Measurements from ENCODE around the gene HOXA5.

Gene HOXA5

DNA sequence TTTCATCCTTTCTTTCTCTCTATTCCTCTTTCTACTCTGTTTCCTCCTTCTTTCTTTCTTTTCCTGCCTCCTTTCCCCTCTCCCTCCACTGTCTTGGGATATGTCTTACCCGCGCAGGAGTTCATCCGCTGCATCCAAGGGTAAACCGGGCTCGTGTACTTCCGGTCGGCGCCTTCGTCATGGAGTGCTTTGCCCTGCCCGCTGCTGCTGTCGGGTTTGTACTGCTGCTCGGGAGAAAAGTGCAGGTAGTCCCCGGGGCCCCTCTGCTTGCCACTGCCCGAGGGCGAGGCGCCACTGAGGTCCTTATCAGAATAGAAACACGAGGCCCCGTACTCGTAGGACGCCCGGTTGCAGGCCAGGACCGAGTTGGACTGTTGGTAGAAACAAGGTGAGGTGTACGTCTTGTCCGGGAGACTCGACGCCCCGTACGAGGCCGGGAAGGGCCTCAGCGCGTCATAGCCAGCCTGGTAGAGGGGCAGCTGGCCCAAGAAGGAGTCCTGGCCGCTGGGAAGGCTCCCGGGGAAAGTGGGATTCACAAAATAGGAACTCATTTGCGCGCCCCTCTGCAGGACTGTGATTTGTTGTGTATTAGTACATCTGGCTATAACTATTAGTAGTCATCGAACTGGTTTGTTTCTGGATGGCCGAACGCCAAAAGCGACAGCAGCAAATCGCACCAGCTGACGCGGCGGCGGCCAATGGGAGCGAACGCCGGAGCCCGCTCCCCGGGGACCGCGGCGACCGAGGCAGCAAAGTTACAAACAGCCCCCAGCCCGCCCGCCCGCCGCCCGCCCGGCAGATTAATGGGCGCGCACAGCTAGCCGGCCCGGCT is 3.9 kb upstream of the HOXA5 start, which contains the start of gene HOXA6:
TSS of gene HOXA6 (minus strand) at position 576 of the 832 bp plus-strand sequence. CDS start at position 551, 25 bp downstream.
- no peak for DNase-seq

DNA sequence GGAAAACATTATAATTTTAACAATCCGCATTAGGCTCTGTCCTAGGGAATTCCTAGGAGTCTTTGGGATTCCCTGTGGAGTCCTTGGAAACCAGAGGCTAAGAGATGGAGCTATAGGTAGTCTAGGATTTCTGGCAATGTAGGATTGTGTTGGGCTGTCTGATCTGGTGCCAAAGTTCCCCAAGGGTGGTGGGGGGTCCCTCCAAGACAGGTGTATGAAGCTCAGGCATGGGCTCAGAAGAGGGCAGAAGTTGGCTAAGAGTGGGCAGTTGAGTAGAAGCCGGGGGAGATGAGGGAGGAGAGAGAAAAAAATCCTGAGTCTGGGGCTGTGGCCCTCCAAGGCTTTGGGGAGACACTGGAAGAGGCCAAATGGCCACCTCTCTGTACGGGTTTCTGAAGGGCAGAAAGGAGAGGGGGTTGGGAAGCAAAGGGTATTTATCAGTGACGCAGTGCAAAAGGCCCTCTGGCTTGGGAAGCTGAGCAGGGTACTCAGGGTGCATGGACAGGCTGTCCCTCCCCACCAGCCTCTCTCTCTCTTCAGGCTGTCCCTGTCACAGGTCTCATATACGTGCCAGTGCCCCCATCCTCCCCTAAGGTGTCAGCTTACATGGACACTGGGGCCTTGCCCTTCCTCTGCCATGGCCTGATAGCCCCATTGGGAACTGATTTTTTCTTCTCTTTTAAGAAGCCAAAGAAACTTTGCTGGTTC is 3.2 kb upstream of the HOXA5 start:
- no peak for DNase-seq

DNA sequence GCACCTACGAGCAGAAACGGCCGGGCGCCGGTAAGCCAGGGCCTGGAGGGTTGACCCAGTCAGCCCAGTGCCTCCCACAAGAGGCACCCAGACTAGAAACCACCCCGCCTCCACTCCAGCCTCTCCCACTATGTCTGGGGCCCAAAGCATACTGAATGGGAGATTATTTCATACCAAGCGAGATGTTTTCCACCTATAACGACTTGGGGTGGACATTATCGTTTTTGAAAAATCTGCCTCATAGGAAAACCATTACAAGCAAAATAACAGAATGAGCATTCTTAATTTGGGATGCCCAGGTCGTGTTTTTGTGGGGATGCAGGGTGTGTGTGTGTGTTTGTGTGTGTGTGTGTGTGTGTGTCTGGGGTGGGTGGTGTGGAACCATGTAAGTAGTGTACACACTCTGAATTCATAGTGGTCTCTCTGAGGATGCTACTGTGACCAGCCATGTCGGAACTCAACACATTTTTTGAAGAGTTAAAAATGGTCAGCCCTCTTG is 2.5 kb upstream of the HOXA5 start:
- DNase-seq = no peak

DNA sequence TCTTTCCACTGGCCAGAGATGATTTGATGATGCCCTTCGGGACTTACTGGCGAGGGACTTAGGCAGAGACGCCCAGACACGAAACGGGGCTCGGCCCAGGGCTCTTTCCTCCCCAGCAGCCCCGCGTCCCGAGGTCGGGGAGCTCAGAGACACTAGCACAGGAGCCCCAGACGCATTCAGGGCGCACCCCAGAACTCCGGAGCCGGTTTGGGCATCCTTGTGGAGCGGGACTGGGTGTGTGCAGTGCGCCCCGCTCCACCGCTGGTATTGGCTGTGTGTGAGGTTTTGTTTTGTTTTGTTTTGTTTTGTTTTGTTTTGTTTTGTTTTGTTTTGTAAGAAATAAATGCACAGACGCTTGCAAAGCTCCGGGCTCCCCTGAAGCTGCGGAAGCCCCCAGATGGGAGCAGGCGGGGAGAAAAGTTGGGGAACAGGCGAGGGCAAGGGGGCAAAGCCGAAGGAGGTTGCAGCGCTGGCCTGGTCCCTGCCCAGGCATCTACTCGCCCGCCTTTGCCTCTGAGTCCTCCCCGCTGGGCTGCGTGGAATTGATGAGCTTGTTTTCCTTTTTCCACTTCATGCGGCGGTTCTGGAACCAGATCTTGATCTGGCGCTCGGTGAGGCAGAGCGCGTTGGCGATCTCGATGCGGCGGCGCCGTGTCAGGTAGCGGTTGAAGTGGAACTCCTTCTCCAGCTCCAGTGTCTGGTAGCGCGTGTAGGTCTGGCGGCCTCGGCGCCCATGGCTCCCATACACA is 1.9 kb upstream of the HOXA5 start:
- DNase-seq = no peak

DNA sequence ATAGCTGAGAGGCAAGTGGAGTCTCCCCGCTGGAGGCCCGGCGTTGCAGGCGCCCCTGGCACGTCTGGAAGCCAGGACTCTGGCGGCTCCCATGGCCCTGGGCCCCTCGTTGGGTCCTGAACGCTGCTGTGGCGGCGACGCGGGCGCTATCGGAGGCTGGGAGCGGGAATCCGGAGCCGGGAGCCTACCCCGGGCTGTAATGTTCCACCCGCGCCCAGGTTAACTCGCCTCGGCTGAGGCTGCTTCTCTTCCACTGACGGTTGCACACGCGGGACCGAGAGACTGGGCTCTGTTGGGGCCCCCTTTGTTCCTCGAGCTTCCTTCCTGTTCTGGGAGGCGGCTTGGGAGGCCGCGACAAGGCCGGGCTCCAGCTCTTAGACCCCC is 1.3 kb upstream of the HOXA5 start:
- no peak for DNase-seq

DNA sequence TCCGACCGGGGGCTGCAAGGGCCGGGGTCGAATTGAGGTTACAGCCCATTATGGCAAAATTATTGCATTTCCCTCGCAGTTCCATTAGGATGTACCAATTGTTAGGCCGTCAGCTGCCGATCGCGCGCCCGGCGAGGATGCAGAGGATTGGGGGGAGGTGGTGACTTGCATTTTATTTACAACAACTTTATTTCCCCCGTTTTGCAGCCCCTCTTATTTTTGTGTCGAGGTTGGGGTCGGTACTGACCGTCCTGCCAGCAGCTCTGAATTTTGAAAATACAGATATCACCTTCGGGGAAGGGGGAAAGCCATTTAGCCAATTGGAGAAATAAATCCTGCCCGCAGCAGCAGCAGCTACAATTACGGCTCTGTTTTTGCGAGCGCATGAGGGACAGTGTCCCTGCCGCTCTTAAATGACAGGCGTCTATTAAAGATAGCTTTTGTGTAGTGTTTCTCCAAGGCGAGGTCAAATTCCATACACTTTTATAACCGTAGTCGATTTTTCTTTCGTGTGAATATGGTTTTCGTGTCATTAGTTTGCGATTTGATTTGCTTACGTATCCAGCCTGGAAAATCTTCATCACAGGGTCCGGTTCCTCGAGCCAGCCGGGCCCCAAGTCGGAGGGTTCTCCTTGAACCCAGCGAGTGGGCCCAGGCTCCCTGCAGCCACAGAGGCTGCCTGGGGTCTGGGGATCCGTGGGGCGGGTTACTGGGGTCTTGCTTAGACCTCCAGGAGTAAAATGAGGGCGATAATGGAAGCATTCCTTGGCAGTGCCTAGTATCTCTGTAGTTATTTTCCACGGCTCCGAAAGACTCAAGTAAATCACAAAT is 684 bp upstream of the HOXA5 start:
- no peak for DNase-seq

DNA sequence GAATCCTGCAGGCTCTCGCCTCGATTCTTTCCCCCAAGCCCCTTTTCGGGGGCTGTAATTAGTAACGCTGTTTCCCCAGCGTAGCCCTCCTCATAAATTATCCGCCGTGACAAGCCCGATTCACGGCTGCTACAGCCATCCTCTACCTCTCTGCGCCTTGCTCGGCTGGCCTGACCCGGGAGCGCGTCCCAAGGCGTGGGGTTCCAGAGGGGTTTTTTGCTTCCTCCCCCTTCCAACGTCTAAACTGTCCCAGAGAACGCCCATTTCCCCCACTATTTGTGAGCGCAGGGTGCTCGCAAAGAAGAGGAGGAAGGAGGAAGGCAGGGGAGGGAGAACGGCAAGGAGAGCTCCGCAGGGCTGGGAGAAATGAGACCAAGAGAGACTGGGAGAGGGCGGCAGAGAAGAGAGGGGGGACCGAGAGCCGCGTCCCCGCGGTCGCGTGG is 880 bp downstream of the HOXA5 start:
- no peak for DNase-seq

DNA sequence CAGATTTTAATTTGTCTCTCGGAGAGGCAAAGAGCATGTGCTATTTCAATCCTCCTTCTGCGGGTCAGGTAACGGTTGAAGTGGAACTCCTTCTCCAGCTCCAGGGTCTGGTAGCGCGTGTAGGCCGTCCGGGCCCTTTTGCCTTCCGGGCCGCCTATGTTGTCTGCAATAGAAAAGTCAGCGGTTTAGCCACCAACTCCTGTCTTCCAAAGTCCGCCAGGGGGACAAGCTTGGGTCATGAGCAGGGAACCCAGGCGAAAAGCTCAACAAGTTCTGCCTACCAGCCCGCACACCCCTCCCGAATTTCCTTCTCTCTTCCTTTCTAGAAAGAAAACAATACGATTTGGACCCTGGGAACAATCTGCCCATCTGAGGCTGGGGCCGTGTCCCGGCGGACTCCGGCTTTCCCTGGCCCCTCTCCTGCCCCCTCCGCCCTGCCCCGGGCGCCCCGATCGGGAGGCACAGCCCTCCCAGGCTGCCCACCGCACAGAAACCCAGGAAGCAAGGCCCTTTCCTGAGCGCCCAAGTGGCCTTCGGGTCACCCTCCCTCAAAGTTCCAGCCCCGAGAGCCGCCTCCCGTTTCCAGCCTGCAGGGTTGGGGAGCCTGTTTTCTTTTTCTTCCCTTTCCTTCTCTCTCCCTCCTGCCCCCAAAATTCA is 1.4 kb downstream of the HOXA5 start:
- DNase-seq = no peak

DNA sequence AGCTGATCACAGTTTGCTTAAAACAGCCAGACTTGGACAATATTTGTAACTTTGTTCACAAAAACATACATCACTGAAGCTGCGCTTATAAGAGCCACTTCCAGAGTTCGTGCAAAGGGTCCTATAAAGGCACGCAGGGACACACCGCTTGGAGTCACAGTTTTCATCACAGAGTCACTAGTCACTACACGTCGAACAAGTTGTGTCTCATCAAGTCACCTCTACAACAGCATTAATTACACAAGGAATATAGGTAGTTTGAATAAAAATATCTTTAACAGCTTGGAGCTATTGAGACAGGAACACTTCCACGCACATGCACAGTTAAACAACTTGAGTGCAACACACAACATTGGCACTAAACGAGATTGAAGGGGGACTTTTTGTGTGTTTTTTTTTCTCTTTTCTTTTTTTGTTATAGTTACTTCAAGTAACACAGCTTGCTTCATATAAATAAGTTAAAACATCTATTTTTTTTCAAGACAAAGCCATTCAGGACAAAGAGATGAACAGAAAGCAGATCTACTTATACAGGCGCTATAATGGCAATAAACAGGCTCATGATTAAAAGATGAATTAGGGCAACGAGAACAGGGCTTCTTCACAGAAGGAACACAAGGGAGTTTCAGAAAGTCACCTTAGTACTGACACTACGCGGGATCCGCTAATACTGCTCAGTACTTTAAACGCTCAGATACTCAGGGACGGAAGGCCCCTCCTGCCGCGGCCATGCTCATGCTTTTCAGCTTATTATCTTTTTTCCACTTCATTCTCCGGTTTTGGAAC is 2.2 kb downstream of the HOXA5 start:
- no peak for DNase-seq

DNA sequence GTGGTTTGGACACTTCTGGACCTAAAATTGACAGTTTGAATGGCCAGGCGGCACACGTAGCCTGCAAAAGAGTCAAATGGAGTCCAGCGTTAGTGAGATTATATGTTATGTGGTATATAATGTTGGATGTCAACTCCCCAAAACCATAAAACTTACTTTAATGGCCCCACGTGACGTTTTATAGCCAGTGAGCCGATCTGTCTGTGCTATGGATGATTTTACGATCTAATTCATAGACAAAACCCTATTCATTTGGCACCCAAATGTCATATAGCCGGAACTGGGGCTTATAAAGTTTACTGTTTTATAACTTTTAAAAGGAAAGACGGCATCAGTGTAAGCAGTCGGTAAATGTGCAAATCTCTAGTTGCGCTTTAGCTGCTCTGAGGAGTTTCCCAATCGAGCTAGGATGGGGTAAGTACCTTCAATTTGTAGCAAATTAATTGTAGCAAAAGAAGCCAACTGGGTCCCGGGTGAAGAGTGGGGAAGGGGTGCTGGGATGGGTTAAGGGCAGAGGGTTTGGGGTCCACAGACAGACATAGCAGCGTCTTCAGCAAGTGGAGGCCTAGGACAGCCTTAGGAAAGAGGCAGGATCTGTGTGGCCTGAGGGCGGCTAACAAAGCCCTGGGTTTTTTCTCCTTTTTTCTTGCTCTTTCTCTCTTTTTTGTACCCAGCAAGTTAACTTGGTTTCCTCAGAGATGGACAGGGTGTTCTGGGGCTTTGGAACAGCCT is 3.2 kb downstream of the HOXA5 start:
- no peak for DNase-seq

DNA sequence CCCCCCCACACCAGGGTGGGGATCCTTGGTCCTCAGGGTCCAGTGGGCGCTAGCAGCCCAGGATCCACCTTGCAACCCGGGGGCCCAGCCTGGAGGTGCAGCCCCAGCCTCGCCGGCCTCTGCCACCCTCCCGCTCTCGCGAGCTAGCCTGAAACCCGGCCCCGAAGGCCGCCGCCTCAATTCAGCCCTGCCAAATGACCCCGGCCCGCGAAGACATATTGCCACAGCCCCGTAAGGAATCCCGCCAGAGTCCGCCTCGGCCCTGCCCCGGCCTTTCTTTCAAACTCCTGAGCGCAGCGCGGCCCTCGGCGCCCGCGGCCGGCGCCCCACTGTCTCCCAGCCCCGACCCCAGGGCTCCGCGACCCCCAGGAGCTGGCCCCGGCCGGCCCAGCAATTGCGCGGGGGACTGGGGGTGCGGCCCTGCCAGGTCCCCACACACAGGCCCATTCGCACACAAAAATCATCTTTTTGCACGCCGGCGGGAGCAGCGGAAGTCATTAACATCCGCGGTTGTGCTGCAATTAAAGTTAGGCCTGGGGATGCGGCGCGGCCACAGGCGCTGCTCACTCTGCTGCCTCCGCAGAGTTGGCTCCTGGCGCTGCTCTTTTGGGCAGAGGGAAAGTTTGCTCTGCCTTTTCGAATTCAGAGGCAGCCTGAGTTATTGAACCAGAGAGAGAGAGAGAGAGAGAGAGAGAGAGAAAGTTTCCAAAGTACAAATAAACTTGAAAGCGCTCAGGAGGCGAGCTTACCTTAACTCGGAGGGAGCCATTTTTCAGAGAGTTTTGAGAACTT is 4.0 kb downstream of the HOXA5 start:
- no peak for DNase-seq

DNA sequence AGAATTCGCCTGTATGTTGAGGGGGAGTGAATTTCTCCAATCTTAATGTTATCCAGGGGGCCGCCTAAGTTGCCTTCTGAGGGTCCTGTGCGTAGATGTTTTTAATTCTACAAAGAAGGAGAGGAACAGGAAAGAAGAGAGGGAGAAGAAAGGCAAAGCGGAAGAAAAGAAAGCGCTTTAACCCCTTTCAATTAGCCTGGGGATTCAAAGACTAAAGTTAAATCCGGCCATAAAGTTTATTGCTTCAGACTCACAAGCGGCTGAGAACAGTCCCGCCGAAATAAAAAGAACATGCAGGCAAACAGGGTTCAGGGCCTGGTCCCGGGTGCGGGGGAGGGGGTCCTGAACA is 4.5 kb downstream of the HOXA5 start:
- DNase-seq = no peak

DNA sequence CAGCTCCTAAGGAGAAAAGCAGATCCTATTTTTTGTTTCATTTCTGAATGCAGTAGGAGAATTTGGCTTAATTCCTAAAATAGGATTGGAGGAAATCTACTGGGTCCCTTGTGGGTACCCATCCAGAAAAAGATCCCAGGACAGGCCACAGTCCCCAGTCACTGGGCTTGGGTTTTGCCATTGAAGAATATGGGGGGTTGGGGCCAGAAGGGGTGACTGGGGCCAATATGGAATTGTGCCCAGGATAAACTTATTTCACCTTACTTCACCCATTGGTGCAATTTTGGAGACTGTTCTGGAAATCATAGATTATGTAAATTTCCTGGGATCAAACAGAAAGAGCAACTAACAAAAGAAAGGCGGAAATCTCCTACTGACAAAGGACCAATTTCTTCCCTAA is 5.0 kb downstream of the HOXA5 start:
- no peak for DNase-seq

DNA sequence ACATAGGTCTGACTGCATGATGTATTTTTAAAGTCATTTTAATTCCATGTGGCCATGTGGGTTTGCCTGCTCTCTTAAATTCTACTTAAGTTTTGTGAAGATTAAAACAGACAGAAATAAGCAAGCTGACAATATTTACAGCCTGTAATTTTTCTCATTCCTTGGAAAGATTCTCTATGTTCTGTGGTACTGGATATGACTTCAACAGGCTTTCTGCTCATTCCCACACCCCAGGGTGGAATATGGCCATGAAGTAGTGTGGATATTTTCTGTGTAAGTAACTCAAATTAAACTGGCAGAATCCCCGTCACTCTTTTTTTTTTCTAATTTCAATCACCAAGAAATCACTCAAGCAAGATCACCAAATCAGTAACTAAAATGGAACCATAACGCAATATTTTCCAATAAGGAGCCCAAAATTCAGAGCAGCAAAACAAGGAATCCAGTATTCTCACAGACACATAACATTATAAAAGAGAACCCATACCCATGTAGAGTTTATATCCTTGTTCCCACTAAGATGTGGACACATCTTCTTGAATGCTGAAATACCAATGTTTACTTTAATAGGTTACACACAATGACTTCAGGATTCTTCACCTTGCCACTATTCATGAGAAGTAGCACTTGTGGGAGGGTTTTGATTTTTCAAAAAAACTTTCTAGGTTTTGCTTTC is 5.7 kb downstream of the HOXA5 start:
- no peak for DNase-seq

DNA sequence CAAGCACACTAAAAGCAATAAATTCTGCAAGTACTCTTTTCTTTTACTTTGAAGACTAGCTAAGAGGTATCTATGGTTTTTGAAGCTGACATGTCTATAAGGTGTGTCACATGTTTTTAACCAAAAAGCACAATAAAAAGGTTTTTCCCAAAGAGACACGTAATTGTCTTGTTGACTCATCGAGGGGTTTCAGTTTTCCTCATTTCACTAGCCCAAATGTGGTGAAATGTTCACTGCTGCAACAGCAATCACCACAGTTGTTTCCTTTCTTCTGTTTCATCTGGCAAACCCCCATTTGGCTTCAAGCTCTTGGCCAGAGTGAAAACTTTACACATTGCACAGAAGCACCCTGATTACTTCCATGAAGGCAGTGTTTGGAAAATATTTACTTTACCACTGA is 9.1 kb downstream of the HOXA5 start:
- peak in 1 of 5 donors; percentile 61 for DNase-seq

DNA sequence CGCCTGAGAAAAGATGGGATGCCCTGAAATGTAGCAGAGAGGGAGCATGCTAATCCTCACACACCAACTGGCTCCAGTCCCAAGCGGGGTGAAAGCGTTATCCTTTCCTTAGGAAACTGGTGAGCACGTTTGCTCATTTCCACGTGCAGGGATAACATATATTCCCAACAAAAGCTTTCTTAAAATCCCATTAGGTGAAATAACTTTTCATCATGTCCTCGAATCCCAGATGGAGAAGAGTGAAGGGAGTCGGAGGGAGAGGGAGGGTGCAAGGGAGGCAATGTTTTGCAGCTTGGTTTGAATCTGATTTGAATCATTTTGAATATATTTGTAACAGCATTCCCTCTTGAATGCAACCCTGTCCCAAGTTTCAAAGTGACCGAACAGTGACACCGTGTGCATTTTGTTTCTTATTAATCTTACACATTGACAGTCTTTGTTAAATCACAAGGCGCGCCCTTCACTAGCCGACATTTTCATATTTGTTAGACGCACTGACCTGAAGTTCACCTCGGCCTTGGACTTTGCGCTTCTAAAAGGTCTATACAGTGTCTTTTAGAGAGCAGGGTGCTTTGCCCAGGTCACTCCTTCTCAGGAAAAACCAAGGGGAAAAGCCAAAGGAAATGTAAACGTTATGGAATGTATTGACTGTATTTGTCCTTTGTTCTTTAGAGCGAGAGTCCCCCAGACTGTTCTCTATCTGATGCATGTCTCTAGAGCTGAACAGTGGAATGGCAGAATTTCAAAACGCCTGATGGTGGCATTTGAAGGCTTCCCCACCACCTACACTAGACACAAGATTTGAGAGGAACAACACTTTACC is 9.9 kb downstream of the HOXA5 start:
- no peak for DNase-seq

DNA sequence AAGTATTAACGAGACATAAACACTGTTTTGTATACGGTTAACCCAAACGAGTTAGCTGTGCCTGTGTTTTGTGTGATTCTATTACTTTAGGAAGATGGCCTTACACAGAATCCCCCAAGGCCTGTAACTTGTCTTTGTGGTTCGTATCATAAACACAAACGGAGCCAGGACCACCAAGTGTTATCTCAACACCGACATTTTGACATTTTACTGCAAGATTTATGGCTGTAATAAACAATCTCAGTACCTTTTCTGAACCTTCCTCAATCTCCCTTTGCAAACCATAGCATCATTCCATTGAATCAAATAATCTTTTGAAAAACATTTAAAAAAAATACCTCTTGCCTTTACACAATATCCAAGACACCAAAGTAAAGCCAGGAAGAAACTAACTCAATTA is 10.5 kb downstream of the HOXA5 start:
- DNase-seq = no peak

DNA sequence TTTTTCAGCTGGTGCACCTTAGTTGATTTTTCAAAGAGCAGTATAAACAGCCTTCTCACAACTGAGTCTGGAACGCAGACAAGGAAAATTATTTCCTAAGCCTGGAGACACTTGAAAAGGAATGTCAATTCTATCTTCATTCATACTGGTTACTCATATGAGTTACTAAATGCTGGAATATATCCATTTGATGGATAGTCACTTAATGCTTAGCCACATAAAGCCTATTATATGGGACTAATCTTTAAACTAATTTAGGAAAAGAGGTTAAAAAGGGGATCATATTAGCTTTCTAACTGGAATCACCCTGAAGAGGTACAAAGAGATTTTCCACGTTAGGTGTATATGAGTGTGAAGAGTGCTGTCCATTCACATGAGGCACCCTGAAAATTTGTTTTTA is 11.3 kb downstream of the HOXA5 start:
- DNase-seq = no peak
